NCI-H1105 (cell line): ENCODE results near the gene CBR4.
A peak's percentile ranks its signal among the peaks of the same experiment; 100 is the strongest.

Experiments used
- DNase-seq: peaks from one replicate; lab custom pipeline; 2025; lab: John Stamatoyannopoulos, UW

Gene CBR4

GRCh38 chr4:169032883-169033645, 23.0 kb upstream of the CBR4 start:
- DNase-seq, result no peak

GRCh38 chr4:169032194-169032593, 22.1 kb upstream of the CBR4 start:
- no peak for DNase-seq

- DNase-seq, result no peak
These were observed 21.3 kb upstream of the CBR4 start for GRCh38 chr4:169031392-169031791.

- DNase-seq, result no peak
These were observed 20.5 kb upstream of the CBR4 start for GRCh38 chr4:169030562-169030982.

- DNase-seq, result no peak
These were observed 19.9 kb upstream of the CBR4 start for GRCh38 chr4:169029947-169030346.

GRCh38 chr4:169027663-169028062, 17.6 kb upstream of the CBR4 start:
- DNase-seq, result no peak

- no peak for DNase-seq
These were observed 15.1 kb upstream of the CBR4 start for GRCh38 chr4:169025184-169025583.

- DNase-seq, result no peak
These were observed 14.7 kb upstream of the CBR4 start for GRCh38 chr4:169024762-169025161.

- DNase-seq, result no peak
These were observed 8.4 kb upstream of the CBR4 start for GRCh38 chr4:169018406-169018805.

GRCh38 chr4:169017971-169018370, 7.9 kb upstream of the CBR4 start:
- DNase-seq, result no peak

- no peak for DNase-seq
These were observed 5.2 kb upstream of the CBR4 start for GRCh38 chr4:169015186-169015623.

GRCh38 chr4:169014586-169014985, 4.5 kb upstream of the CBR4 start:
- DNase-seq, result no peak

- no peak for DNase-seq
These were observed 3.3 kb upstream of the CBR4 start for GRCh38 chr4:169013396-169013795.

- no peak for DNase-seq
These were observed 2.0 kb upstream of the CBR4 start for GRCh38 chr4:169012049-169012448.

GRCh38 chr4:169009286-169010124, 550 bp downstream of the CBR4 start:
- DNase-seq, result peak; percentile 24

- no peak for DNase-seq
These were observed 4.5 kb downstream of the CBR4 start for GRCh38 chr4:169005453-169006099.

GRCh38 chr4:169000315-169000714, 9.7 kb downstream of the CBR4 start:
- no peak for DNase-seq

GRCh38 chr4:168999809-169000208, 10.2 kb downstream of the CBR4 start:
- no peak for DNase-seq

GRCh38 chr4:168998596-168998995, 11.5 kb downstream of the CBR4 start:
- no peak for DNase-seq

GRCh38 chr4:168995537-168996295, 14.3 kb downstream of the CBR4 start:
- no peak for DNase-seq

- DNase-seq, result no peak
These were observed 15.1 kb downstream of the CBR4 start for GRCh38 chr4:168994958-168995357.
